AG04450 (cell line): Measurements from ENCODE around the gene CELA3A. TPM values are rescaled to one million over a fixed set of nuclear protein-coding genes. Genes with fewer than 3 reads are reported as not detected.

Experiments used
- CTCF ChIA-PET: fragments of 300-600, 350-600 bp; formaldehyde crosslinking; extraction: SDS; loops from one replicate; lab custom pipeline; 2022; ENCODE audit warnings: antibody characterized with exemption, inconsistent platforms; lab: Charles Lee
- POLR2A ChIA-PET: fragments of 350-600 bp; formaldehyde crosslinking; extraction: SDS; loops from one replicate; lab custom pipeline; 2021; ENCODE audit warnings: antibody characterized with exemption, inconsistent platforms; lab: Yijun Ruan, JAX
- DNase-seq: peaks from one replicate; pipeline ENCODE4 v3.0.0-alpha.2; 2011; ENCODE audit warnings: low read depth, low spot score
- H3K27ac ChIP-seq: one replicate; pipeline ENCODE4 v1.5.1; 2012; ENCODE audit warnings: low read depth, low read length, control low read depth
- H3K27me3 ChIP-seq: one replicate; pipeline ENCODE4 v1.6.0; 2012; ENCODE audit warnings: low read length; ENCODE audit not compliant: control insufficient read depth, insufficient read depth
- H3K4me3 ChIP-seq: 2 replicates; pipeline ENCODE4 v1.5.1; 2011; ENCODE audit warnings: mild to moderate bottlenecking, low read depth, low read length, control low read depth
- H3K9me3 ChIP-seq: 2 replicates; pipeline ENCODE4 v1.5.1; 2012; ENCODE audit warnings: low read length; ENCODE audit not compliant: control insufficient read depth, insufficient read depth
- CTCF ChIP-seq: IDR thresholded peaks from 2 replicates; pipeline ENCODE4 v1.5.1; 2011; ENCODE audit warnings: low read depth, low read length, control low read depth, inconsistent platforms
- polyA plus RNA-seq: library from polyadenylated mRNA; depleted of rRNA; stranded (reverse); fragments of >200 nt; gene quantifications from 2 replicates; pipeline ENCODE4 v1.2.3, GENCODE V29; 2011

The CELA3A gene
- polyA plus RNA-seq, 1 experiment, result not detected

DNA sequence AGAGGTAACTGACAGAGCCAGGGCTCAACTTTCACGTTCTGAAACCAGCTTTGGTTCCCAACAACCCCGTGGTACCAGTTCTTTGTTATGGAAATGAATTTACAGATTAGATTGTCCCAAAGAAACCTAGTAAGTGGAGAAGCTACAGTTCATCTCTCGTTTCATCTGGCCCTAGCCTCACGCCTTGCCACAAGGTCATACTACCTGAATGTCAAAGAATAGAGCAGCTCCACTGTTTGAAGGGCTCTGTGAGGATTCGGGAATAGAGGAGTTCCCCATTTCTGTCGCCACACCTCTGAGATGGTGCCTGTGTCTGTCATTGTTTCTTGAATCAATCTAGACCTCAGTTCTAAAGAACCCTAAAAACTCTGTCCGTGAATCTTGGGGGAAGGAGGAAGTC is 36.1 kb downstream of the CELA3A start:
- Histone ChIP-seq H3K9me3 (no peaks in the 10 kb centered on the region; the same call in 1 of the 2 replicates), H3K27ac (no peak overlapping the region), H3K27me3 (no peaks in the 10 kb centered on the region), H3K4me3 (no peak overlapping the region)
- no peak for TF ChIP-seq CTCF
- ChIA-PET POLR2A (interaction anchor here (1.5 kb wide), 1 partner anchor 12 kb away, joined by 5 read pairs; no protein-coding TSS in a partner anchor), CTCF (no interaction called here)
- DNase-seq, result no peak

DNA sequence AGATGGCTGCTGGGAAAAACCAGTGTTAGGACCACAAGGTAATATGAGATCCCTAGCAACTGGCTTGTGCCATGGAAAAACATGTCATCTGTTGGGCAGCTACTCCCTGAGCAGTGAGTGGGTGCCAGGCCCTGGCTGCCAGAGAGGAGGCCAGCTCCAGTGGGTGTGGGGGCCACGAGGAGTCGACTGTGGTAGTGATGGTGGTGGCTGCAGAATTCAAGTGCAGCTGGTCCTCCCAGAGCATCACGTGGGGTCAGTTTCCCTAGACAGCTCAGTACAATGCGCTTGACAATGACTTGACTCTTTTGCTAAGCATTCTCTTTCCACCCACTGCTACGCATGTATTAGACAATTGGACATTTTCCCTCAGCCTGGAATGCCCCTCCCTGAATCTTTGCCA is 36.6 kb downstream of the CELA3A start:
- no peak for DNase-seq
- H3K27ac ChIP-seq, result no peak overlapping the region
- CTCF ChIA-PET, result no interaction called here

DNA sequence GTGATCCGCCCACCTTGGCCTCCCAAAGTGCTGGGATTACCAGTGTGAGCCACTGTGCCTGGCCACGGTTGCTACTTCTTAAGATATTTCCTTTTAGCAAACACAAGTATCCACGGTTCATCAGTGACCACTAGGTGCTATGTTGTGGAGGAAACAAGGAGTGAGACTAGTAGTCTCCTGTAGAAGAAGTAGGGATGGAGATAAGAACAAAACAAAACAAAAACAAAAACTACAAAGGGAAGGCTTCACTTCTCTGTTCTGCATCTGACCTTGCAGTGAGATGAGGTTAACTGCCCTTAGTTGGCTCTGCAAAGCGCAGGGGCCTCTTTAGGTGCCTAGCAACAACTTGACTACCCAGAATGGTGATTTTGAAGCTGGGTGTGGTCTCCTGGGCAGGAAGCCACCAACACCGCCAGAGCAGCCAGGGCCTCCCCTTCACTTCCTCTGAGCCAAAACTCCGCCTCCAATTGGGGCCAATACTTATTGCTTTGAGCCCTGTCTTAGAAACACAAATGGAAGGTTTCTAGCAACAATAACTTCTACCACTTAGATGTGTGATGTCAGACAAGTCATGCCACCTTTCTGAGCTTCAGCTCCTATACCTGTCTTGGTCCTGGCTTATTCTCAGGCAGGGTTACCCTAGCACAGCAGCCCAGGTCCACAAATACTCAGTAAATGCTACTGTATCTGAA is 38.3 kb downstream of the CELA3A start:
- no peak for DNase-seq
- Histone ChIP-seq H3K27ac (no peak overlapping the region), H3K9me3 (no peaks in the 10 kb centered on the region; the same call in 1 of the 2 replicates), H3K27me3 (no peaks in the 10 kb centered on the region), H3K4me3 (no peak overlapping the region)
- CTCF ChIA-PET, result interaction anchor here (0.8 to 1.3 kb wide), 2 partner anchors 17 to 376 kb away, joined by 3 read pairs; no protein-coding TSS in a partner anchor
- TF ChIP-seq CTCF, result 0 out of 2 replicates have a peak, but pooled peaks have one; percentile 12
- POLR2A ChIA-PET, result interaction anchor here (1.1 kb wide), 1 partner anchor 13 kb away, joined by 4 read pairs; the partner anchor contains the start of gene CDC42

More for the DNA sequence above, 36.6 kb downstream of the CELA3A start:
- POLR2A ChIA-PET, result interaction anchor here (1.5 kb wide), 1 partner anchor 13 kb away, joined by 5 read pairs; no protein-coding TSS in a partner anchor
- no peaks in the 10 kb centered on the region for H3K27me3 ChIP-seq
- H3K4me3 ChIP-seq, result no peak overlapping the region
- no peaks in the 10 kb centered on the region; the same call in 1 of the 2 replicates for H3K9me3 ChIP-seq
- TF ChIP-seq CTCF, result no peak

GRCh38 chr1:22040286-22040623 is 38.8 kb downstream of the CELA3A start:
- ChIA-PET CTCF (interaction anchor here (0.8 to 1.3 kb wide), 2 partner anchors 18 to 376 kb away, joined by 3 read pairs; no protein-coding TSS in a partner anchor), POLR2A (interaction anchor here (1.1 kb wide), 1 partner anchor 12 kb away, joined by 4 read pairs; the partner anchor contains the start of gene CDC42)
- no peak for DNase-seq
- Histone ChIP-seq H3K4me3 (no peak overlapping the region), H3K9me3 (no peaks in the 10 kb centered on the region; the same call in 1 of the 2 replicates), H3K27ac (no peak overlapping the region), H3K27me3 (no peaks in the 10 kb centered on the region)
- no peak for TF ChIP-seq CTCF

DNA sequence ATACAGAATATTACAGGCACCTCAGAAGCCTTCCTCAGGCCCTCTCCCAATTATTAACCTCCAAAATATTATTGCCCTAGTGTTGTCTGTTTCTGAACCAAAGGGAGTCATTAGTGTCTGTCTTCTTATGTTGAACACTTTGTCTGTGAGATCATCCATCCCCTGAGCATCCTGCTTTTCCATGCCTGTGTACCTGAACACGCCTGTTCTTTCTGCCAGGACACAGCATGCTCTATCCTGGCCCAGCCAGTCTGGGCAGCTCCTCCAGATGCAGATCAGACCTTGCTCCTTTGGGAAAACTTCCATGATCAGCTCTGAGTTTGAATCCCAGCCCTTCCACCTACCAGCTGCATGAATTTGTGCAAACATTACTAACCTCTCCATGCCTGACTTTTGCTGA is 40.0 kb downstream of the CELA3A start:
- no peak for DNase-seq
- Histone ChIP-seq H3K4me3 (no peak overlapping the region), H3K27ac (no peak overlapping the region), H3K9me3 (no peaks in the 10 kb centered on the region; the same call in 1 of the 2 replicates), H3K27me3 (no peaks in the 10 kb centered on the region)
- TF ChIP-seq CTCF, result no peak
- POLR2A ChIA-PET, result no interaction called here
- CTCF ChIA-PET, result no interaction called here
